HG03097 (cell line): ENCODE data around the gene CDK5RAP2.

Source experiments
- ATAC-seq: cut with Tn5 transposase; IDR thresholded peaks from one replicate; pipeline ENCODE4 v1.9.1; 2021; ENCODE audit not compliant: unreplicated experiment, low FRiP score

CDK5RAP2 gene

GRCh38 chr9:120442308-120442995, 137.5 kb downstream of the CDK5RAP2 start:
- no peak for ATAC-seq

- ATAC-seq: no peak
These were observed 138.3 kb downstream of the CDK5RAP2 start for GRCh38 chr9:120441426-120442307.

DNA sequence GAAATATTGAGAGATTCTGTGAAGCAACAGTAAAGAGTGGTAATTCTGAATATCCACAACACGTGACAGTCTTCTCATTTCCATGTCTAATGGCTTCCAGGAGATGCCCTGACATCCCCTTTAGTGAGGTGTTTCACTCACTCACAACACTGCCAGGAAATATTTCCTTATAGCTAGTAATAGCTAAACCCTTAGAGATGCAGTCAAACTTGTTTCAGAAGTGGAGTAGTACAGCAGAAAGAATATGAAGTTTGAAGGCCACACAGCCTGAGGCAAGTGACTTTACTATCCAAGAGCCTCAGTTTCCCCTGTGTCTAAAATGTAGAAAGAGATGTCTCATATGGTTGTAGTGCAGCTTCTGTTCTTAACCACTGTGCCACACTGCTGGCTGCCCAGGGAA, 139.2 kb downstream of the CDK5RAP2 start:
- no peak for ATAC-seq

- ATAC-seq: no peak
These were observed 140.0 kb downstream of the CDK5RAP2 start for GRCh38 chr9:120439926-120440325.

DNA sequence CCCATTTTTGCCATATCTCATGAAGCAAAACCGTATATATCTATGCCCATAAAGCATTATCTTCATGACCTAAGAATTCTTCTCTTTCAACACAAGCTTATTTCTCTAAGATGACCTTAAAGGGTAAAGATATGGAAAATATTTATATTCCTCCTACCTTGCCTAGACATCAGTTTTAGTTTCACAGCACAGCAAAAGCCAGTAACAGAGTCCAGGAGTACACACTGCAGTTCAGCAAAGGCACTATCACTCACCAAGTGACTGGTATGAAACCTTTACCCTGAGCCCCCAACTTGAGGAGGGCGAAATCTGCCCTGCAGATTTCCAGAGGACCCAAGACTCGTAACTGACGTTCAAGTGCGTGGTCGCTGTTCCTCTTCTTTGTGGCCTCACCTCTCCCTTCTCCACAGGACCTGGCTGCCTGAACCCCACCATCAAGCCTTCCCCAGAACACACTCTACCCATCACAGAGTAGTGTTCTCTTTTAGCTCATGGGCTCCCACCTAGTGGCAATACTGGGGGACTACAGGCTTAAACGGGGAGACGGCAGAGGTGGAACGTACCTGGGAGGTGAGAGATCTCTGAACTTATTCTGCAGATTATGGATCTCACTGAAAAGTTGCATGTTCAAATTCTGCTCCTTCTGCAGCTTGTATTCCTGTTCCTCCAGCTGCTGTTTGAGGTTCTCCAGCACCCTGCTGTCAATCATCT, 141.0 kb downstream of the CDK5RAP2 start:
- no peak for ATAC-seq

GRCh38 chr9:120438111-120438510, 141.9 kb downstream of the CDK5RAP2 start:
- ATAC-seq: no peak

DNA sequence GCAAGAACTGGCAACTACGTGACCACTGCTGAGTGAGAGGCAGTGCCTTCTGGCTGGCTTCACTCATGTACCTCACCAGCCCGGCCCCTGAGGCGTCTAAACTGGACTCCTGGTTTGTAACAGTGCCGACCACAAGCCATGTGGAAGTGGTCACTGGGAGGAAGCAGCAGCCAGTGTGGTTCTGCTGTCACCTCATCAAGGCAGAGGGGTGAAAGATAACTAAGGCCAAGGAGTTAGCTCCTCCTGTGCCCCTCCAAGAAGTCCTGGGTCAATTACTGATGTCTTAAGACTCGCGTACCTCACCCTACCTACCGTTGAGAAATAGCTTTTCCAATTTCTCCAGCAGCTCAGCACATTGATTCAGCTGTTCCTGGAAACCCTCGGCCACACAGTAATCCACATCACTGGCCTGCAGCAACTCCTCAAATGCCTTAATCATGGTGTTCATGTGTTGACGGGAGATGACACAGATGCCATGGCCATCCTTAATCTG, 142.9 kb downstream of the CDK5RAP2 start:
- no peak for ATAC-seq

DNA sequence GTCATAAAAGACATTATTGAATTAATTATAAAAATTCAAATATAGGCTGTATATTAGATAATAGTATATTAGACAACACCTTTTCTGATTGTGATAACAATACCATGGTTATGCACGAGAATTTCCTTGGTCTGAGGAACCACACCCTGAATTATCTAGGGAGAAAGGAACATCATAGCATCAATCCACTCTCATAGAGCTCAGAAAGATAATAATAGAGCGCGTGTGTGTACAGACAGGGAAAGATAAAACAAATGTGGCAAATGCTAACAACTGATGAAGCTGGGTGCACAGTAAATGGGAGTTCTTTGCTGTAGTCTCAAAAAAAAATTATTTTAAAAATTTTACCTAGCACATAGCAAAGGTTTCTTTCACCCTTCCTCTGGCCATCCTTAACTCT, 143.5 kb downstream of the CDK5RAP2 start:
- no peak for ATAC-seq

DNA sequence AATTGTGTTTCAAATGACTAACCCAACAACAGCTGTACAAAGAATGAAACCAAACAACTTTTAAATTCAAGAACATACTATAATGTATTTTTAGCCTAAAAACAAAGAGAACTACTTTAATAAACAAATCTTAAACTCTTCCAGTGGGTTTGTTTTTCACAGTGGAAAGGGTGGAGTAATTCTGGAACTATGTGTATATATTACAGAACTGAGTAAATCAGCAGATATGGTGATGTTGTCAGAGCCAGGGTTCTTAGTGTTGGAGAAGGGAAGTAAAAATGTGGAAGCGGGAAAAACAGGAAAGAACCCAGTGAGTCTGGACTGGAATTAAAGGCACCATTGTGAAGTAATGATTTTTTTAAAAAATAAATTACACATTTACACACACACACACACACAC, 144.9 kb downstream of the CDK5RAP2 start:
- no peak for ATAC-seq

- ATAC-seq: no peak
These were observed 145.4 kb downstream of the CDK5RAP2 start for GRCh38 chr9:120434532-120434931.

- no peak for ATAC-seq
These were observed 146.3 kb downstream of the CDK5RAP2 start for GRCh38 chr9:120433701-120434100.

- no peak for ATAC-seq
These were observed 147.4 kb downstream of the CDK5RAP2 start for GRCh38 chr9:120432600-120432999.

GRCh38 chr9:120431268-120431667, 148.7 kb downstream of the CDK5RAP2 start:
- ATAC-seq: no peak

DNA sequence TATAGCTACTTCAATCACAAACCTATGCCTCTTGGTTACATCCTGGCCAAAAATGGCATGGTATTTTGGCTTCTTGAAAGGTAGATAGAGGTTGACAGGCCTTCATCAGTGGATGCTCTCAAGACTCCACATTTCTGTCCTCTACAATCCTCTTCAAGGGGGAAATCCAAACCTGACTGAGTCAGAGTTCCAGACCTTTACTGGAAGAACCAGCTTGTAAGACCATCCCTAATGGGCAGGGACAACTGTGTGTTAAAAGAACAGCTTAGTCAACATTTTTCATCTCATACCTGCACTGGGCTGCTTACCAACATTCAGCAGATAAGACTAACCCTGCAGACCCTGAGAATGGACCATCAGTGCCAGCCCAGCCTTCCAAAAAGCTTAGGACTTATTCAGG, 155.7 kb downstream of the CDK5RAP2 start:
- ATAC-seq: no peak

GRCh38 chr9:120423812-120424211, 156.2 kb downstream of the CDK5RAP2 start:
- ATAC-seq: no peak

DNA sequence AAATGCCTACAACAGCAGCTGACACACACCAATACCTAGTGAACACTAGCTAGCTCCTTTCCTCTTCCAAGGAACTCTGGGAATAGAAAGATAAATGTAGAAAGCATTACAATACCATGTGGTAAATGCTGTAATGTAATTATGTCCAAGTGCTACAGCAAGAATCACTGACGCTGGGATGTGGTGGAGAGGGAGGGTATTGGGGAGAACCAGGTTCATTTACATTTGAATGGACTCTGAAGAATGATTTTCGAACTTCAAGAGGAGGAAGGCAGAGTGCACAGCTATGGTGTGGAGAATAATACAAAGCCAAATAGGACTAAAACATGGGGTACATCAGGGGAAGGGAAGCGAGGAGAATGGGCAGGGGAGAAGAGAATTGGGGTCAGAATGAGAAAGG, 158.0 kb downstream of the CDK5RAP2 start:
- ATAC-seq: no peak

DNA sequence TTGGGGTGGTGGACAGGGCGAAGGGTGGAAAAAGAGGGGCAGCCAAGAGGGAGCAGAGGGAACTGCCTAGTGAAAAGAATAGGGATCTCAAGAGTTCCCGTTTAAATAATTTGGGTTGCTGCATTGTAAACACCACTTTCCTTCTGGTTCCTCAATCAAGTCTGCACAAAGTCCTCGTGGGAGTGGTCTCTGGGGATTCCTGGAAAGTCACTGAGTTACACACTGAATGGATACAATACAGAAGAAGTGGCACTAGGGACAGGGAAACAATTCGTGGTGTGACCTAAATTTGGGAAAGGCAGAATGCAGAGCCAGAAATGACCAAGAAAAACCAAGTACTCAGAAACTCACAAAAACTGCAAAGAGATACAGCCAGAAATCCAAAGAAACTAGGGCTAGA, 161.7 kb downstream of the CDK5RAP2 start:
- no peak for ATAC-seq

- no peak for ATAC-seq
These were observed 163.1 kb downstream of the CDK5RAP2 start for GRCh38 chr9:120416781-120417427.

DNA sequence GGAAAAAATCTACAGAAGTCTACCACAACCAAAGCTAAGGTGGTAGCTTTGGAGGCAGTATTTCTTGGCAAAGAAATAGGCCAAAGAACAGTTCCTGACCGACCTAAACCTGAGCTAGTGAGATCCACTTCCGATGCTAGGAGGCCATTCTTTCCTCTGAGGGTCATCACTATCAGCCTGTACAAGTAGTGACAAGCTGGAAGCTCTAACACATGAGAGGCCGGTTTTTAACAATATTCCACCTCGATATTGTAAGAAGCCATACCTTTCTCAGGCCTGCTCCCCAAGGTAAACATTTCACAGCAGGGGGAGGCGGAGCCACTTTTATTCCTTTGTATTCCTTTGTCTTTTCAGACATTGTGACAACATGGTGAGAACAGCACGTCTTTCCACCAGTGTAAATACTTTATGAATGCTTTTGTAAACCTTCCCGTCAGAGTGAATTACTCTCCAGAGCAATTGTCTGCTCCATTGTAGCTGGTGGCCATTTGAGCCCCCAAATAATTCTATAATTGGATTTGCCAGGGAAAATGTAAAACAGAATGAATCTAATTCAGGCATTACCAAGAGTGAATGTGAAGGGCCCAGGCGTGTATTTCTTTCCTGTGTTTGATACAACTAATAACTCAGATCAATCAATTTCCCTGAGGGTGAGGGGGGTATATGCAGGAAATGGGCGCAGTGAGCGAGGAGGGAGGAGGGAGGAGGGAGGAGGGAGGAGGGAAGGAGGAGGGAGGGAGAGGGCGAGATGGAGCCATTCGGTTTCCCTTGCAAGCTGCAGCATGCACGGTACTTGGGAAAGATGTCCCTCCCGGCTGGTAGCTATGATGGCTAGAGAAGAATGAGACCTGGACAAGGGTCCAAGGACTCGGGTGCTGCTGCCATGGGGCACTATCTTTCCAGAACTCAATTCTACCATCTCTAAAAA, 166.6 kb downstream of the CDK5RAP2 start:
- no peak for ATAC-seq
